ENCODE results near the gene EHBP1.

DNA sequence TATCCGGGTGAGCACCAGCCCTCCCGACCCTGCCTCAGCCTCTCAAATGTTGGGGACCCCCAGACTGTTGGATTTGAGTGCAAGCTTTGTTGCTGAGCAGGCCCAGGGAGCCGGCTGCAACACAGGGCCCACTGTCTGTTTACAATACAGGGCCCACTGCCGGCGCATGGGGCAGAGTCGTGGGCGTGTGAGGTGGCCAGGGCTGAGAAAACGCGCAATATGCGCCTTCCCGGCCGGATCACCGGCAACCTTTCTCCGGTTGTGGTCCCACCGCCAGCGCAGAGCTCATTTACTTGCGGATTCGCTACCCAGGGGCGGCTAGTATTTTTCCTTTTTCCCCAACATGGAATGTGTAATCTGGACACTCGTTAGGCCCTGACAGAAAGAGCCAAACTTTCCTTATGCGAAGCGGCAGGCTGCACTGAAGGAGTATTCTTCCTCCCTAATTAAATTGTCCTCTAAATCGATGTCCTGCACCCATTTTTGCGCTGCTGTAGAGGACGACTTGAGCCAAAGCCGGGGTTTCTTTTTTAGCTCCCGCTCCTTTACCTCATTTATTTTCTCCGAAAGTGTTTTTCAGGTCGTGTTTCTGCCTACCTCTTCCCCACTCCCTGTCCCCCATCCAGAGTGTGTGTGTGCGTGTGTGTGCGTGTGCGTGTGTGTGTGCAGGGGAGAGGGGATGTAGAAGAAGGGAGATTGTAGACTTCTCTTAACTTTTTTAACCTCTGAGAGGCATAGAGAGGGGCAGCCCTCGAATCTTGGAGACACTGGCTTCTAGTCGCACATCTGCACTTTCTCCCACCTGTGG is 347.8 kb downstream of the EHBP1 start:
- TF ChIP-seq POLR2A (IDR thresholded peaks at IDR 0.05): no peak
- TF ChIP-seq, protein P1, sequence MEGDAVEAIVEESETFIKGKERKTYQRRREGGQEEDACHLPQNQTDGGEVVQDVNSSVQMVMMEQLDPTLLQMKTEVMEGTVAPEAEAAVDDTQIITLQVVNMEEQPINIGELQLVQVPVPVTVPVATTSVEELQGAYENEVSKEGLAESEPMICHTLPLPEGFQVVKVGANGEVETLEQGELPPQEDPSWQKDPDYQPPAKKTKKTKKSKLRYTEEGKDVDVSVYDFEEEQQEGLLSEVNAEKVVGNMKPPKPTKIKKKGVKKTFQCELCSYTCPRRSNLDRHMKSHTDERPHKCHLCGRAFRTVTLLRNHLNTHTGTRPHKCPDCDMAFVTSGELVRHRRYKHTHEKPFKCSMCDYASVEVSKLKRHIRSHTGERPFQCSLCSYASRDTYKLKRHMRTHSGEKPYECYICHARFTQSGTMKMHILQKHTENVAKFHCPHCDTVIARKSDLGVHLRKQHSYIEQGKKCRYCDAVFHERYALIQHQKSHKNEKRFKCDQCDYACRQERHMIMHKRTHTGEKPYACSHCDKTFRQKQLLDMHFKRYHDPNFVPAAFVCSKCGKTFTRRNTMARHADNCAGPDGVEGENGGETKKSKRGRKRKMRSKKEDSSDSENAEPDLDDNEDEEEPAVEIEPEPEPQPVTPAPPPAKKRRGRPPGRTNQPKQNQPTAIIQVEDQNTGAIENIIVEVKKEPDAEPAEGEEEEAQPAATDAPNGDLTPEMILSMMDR (IDR thresholded peaks at IDR 0.05 in 4 of 5, conservative IDR thresholded peaks at IDR 0.05 in 1 of 5): no peak

Measured in gastrocnemius medialis (tissue), 4 donors.